Fibroblast of mammary gland (primary cell): Measurements from ENCODE around the gene RRM2.
"Not testable (repeated sequence)": the region's sequence is repeated elsewhere in the genome, so short reads cannot be mapped to it uniquely, and the experiment has no call there.

ENCODE experiments used
- DNase-seq: peaks from one replicate; pipeline ENCODE4 v3.0.0-alpha.2; 2010; ENCODE audit warnings: low read depth
- H3K4me3 ChIP-seq: 2 replicates; pipeline ENCODE4 v1.5.1; 2011; ENCODE audit warnings: low read depth, mild to moderate bottlenecking, low read length, moderate library complexity; ENCODE audit not compliant: control insufficient read depth
- TF ChIP-seq, protein P1 (sequence below): conservative IDR thresholded peaks from 2 replicates; pipeline ENCODE4 v1.5.1; 2011; ENCODE audit warnings: low read depth, low read length, inconsistent platforms; ENCODE audit not compliant: control insufficient read depth, insufficient read depth

Gene RRM2

DNA sequence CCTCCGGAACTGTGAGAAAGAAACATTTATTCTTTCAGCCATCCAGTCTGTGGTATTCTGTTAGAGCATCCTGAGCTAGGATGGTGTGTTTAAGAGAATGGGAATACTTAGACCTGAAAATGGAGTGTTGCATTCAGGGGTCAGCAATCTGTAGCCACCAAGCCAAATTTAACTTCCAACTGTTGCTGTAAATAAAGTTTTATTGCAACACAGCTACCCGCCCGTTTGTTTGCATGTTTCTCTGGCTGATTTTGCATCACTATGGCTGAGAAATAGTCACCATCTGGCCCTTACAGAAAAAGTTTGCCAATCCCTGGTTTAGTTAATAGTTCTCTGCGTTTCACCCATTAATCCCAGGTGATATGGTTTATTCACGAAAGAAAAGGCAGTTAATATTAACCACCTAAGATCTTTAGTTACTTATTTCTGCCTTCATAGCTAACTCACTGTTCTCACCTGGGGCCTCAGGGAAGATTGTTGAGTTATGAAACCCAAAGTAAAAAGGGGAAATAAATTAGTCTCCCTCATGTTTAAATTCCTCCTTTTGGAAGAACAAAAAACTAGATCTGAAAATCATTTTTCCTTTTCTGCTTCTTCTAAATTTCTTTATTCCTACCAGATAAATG, 32.9 kb upstream of the RRM2 start:
- no peak overlapping the region for H3K4me3 ChIP-seq
- TF ChIP-seq, protein P1, sequence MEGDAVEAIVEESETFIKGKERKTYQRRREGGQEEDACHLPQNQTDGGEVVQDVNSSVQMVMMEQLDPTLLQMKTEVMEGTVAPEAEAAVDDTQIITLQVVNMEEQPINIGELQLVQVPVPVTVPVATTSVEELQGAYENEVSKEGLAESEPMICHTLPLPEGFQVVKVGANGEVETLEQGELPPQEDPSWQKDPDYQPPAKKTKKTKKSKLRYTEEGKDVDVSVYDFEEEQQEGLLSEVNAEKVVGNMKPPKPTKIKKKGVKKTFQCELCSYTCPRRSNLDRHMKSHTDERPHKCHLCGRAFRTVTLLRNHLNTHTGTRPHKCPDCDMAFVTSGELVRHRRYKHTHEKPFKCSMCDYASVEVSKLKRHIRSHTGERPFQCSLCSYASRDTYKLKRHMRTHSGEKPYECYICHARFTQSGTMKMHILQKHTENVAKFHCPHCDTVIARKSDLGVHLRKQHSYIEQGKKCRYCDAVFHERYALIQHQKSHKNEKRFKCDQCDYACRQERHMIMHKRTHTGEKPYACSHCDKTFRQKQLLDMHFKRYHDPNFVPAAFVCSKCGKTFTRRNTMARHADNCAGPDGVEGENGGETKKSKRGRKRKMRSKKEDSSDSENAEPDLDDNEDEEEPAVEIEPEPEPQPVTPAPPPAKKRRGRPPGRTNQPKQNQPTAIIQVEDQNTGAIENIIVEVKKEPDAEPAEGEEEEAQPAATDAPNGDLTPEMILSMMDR, result no peak
- DNase-seq, result no peak

DNA sequence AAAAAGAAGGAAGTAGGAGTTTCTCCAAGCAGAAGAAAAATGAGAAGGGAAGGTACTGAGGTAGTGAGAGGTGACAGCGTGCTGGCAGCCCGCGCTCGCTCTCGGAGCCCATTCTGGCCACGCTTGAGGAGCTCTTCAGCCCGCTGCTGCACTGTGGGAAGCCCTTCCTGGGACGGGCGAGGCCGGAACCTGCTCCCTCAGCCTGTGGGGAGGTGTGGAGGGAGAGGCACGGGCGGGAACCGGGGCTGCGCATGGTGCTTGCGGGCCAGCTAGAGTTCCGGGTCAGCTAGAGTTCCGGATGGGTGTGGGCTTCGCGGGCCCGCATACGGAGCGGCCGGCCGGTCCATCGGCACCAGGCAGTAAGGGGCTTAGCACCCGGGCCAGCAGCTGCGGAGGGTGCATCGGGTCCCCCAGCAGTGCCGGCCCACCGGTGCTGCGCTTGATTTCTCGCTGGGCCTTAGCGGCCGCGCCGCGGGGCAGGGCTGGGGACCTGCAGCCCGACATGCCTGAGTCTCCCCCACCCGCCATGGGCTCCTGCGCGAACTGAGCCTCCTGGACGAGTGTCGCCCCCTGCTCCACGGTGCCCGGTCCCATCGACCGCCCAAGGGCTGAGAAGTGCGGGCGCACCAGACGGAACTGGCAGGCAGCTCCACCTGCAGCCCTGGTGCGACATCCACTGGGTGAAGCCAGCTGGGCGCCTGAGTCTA, 31.2 kb upstream of the RRM2 start:
- DNase-seq, result no peak
- TF ChIP-seq, protein P1, result no peak
- H3K4me3 ChIP-seq, result no peak overlapping the region

GRCh38 chr2:10091889-10092244, 30.7 kb upstream of the RRM2 start:
- H3K4me3 ChIP-seq, DNase-seq: not testable (repeated sequence)

- TF ChIP-seq, protein P1, result no peak
- no peak for DNase-seq
- H3K4me3 ChIP-seq, result no peak overlapping the region
Observed at GRCh38 chr2:10094271-10094814, 28.2 kb upstream of the RRM2 start.

DNA sequence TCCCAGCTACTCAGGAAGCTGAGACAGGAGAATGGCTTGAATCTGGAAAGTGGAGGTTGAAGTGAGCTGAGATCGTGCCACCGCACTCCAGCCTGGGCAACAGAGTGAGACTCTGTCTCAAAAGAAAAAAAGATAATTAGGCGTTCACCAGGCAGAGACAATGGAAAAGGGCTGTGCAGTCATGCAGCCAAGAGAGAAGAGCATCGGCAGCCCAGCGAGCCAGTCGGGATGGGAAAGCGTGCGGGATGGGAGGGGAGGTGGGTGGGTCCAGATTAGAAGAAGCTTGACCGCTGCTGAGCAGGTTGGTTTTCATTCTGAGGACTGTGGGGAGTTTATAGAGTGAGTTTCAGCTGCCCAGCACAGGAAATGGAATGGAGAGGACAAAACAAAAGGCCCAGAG, 27.4 kb upstream of the RRM2 start:
- H3K4me3 ChIP-seq, result no peak overlapping the region
- TF ChIP-seq, protein P1, result no peak
- DNase-seq, result no peak

- H3K4me3 ChIP-seq, result no peak overlapping the region
- DNase-seq, result no peak
- TF ChIP-seq, protein P1, result no peak
Observed at GRCh38 chr2:10096641-10097040, 25.9 kb upstream of the RRM2 start.

- H3K4me3 ChIP-seq, result no peak overlapping the region
- TF ChIP-seq, protein P1, result peak; percentile 93
- peak; percentile 53 for DNase-seq
Observed at GRCh38 chr2:10097352-10098148, 25.0 kb upstream of the RRM2 start.
